ENCODE measurements around the gene RBM26.

Gene RBM26

DNA sequence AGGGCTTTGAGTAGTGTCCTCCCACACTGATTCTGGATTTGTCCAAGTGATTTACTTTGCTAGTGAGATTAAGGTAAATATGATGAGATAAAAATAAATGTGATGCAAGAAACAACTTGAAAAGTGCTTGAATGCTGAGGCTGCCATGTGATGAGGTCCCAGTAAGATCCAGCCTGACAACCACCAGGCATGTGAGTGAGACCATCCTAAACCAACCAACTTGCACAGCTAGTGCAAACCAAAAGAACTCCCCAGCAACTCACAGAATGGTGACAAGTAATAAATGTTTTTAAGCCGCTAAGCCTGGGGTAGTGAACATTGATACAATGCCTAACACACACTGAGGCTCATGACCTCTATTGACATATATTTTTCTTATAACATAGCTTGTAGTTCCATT is 13.3 kb upstream of the RBM26 start:
- DNase-seq = no peak

DNA sequence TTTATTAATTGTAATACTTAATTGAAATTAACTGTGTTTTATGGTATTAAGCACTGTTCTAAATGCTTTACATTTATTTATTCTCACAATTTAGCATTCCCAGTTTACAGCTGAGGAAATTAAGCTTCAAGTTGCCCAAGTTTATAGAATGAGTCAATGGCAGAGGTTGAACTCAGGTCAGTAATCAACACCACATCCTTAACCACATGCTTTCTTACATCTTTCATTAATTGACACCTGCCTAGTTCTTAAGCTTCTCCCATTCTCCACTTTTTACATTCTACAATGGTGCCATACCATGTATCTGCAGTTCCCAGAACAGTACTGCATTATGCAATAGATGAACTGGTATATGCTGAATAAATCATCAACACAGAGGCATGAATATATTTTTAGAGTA is 11.7 kb upstream of the RBM26 start:
- DNase-seq = no peak

DNA sequence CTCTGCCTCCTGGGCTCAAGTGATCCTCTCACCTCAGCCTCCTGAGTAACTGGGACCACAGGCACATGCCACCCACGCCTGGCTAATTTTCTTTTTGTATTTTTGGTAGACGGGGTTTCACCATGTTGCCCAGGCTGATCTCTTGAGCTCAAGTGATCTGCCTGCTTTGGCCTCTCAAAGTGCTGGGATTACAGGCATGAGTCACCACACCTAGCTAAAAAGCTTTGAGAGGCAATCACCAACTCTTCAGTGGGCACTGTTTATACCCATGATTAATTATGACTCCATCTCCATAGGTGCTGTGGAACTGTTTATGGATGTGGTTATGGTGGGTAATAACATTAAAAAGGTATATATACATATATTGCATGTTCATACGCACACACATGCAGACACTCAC is 7.5 kb upstream of the RBM26 start:
- no peak for DNase-seq

DNA sequence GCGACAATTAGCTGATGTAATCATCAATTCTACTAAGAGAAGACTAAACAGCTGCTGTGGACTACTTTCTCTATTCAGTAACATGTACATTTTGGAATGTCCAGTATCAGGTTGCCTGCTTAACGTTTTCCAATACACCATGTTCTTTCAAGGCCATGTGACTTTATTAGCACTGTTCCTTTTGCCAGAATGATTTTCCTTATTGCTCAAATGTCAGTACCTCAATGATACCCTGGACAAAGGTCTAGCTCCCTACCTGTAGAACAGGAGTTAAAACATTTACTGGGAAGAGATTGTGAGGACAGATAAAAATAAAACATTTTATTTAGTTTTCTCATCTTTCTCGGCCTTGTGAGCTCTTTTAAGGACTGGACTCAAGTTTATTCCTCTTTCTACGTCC is 3.8 kb upstream of the RBM26 start:
- no peak for DNase-seq

GRCh38 chr13:79407349-79407979 is 1.4 kb upstream of the RBM26 start:
- no peak for DNase-seq

GRCh38 chr13:79406597-79406908 is 498 bp upstream of the RBM26 start:
- no peak for DNase-seq

- no peak for DNase-seq
Measured at GRCh38 chr13:79405501-79405830, 589 bp downstream of the RBM26 start.

DNA sequence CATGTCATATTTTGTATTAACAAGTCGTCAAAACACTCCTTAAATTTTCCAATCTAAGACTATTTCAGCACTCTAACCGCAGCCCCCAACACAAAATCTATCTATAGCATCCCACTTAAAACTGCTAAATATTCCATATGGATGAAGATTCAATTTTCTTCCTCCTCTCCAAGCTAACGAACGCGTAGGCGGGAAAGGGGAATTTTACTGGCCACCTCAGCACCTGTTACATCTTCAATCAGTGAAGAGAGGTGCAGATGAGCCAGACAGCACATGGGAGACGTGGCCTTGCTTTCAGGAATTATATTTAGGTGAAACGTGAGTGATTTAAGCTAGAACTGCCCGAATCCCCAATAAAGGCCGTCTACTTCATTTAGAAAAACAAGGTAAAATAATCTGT is 1.1 kb downstream of the RBM26 start:
- no peak for DNase-seq

DNA sequence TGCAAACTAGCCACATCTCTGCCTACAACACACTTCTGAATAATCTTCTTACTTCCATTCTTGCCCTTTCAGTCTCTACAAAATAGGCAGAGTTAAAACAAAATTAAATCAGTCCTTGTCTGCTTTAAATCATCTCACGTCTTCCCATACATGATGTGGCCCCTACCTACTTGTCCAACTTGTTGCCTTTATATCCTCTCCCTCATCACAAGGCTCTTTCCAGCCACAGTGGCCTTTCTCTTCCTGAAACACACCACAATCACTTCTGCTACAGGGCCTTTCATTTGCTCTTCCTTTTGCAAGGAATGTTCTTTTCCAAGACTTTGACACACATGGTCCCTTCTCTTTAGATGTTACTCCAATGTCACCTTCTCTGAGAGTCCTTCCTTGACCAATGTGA is 1.7 kb downstream of the RBM26 start:
- no peak for DNase-seq

DNA sequence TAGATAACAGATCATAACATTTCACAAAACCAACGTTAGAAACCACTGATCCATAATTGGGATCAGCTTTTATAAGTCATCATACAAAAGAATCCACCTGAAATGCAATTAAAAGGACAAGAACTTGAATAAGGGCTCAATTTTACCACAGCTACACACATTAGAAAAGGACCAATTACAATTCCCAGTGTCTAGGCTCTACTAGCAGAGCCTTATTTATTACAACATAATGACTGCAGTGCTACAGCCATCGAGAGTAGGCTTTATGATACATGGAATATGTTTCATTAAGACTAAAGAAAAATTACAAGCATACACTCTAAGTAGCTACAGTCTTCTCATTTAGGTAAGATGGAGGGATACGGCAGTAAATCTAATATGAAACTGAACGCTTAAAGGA is 2.9 kb downstream of the RBM26 start:
- no peak for DNase-seq

GRCh38 chr13:79402679-79403078 is 3.4 kb downstream of the RBM26 start:
- no peak for DNase-seq

GRCh38 chr13:79402074-79402635 is 3.9 kb downstream of the RBM26 start:
- DNase-seq = no peak

DNA sequence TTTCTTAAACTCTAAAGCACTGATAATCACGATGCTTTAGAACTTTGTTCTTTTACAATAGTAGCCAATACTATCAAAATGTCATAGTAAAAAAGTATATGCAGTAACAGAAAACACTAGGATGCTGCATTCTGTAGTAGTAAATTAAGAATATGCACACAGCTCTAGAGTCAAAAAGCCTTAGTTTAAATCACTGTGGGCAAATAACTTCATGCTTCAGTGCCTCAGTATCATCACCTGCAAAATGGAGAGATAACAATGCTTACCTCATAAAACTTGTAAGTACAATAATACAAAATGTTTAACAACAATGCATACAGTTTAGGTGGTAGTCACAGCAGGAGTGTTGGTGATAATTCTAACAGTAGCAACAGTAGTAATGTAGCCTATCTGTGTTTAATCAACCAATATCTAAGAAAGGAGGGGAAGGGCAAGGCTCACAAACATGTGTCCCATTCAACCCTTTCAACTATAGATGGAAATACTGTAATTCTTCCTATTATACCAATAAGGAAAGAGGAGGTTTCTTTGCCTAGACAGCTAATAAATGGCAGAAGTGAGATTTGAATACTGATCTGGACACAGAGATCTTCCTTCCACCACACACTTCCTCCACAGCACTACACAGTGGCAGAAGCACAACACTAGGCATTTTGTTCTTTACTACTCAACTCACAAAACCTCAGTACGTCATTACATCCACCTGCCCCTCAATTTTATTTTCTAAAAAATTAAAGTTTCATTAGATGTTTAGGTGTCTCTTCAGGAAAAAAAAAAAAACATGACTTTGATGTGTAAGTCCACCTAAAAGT is 4.6 kb downstream of the RBM26 start:
- no peak for DNase-seq

- no peak for DNase-seq
Measured at GRCh38 chr13:79398915-79399314, 7.1 kb downstream of the RBM26 start.

- no peak for DNase-seq
Measured at GRCh38 chr13:79398127-79398526, 7.9 kb downstream of the RBM26 start.

DNA sequence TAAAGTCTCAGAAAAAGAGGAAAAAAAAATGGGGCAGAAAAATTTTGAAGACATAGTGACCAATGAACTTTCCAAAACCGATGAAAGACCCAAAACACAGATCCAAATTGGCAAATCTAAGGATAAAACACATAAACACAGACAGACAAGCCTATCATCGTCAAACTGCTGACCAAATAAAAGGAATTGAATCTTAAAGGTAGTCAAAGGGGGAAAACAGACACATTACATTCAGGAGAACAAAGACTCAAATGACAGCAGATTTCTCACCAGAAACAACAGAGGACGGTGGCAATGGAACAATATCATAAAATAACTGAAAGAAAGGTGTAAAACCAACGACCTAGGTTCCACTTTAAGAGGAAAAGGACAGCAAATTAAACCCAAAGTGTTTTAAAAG is 10.2 kb downstream of the RBM26 start:
- no peak for DNase-seq

- peak; percentile 94 for DNase-seq
Measured at GRCh38 chr13:79393564-79394249, 12.3 kb downstream of the RBM26 start.

- DNase-seq = no peak
Measured at GRCh38 chr13:79392882-79393563, 13.0 kb downstream of the RBM26 start.

DNA sequence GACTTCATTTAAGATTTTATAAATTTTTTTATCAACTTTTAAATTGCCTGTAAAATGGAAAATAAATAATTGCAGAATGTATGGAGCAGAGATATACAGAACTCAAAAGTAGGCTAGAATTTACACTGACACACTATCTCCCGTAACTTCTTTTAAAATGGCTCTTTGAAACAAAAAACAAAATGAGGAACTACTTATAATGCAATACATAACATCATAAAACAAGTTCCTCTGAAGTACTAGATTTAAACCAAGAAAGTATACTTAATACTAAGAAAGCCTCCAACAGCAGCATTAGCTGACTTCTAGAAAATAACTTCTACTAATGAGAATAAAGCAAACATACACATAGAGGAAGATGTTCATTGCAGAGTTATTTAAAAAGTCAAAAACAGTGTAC is 17.0 kb downstream of the RBM26 start:
- DNase-seq = no peak

DNA sequence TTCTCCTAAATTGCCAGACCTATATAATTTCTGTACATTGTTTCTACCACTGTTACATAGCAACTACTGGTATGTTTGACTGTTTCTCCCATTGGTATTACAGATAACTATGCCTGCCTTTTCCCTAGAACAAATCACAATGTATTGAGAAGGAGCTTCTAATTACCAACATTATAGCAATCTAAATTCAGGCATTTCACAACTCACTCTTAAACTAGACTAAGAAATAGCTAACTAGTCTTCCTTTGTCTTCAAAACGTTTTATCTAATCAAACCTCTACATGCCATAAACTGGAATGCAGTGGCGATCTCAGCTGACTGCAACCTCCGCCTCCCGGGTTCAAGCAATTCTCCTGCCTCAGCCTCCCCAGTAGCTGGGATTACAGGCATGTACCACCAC is 18.2 kb downstream of the RBM26 start:
- no peak for DNase-seq

DNA sequence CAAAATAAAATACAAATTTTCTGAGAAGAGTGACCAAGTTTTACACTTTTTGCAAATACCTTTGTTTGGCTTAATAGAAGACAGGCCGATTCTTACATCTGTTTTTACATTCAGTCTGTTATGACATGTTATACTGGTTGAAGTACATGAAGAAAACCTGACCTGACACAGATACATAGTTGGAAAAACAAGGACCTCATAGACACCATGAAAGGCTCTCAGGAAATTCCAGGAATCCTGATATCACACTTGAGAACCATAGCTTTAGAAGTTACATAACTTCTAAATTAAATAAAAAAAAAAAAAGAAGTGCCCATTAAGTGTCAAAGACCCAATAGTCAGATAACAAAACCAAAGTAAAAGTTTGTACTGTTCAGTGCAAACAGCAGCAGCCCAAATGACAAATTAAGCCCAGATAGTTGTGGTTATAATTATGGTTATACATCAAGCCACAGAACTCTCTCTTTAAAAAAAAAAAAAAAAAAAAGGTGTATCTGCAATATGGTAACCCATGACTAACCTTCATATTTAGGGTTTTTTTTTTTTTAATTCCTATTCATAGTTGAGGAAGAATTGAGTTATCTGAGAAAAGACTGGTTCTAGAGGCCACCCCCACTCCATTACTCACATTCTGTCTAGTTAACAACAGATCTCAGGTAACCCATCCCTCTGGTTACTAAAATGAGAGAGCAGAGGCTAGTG is 19.8 kb downstream of the RBM26 start:
- no peak for DNase-seq

GRCh38 chr13:79385694-79386093 is 20.4 kb downstream of the RBM26 start:
- DNase-seq = no peak

- DNase-seq = no peak
Measured at GRCh38 chr13:79384022-79384610, 21.9 kb downstream of the RBM26 start.

Measured in NCI-H187 treated with DMSO at 0.1 percent for 48 hours (cell line).